Suprapubic skin (tissue), 3 donors: Measurements from ENCODE around the gene ATF7IP.

Experiments used
- CTCF ChIP-seq, 2 donors: fragments of 200-600 bp in 1 of 2; fragments of 450-650 bp in 1 of 2; sonication (generic) in 1 of 2; IDR thresholded peaks; one replicate each; pipeline ENCODE4 v1.5.1; 2016 to 2019; ENCODE audit warnings: antibody characterized with exemption in 2 of 2, mild to moderate bottlenecking in 1 of 2, moderate library complexity in 1 of 2
- POLR2A ChIP-seq, 2 donors: fragments of 450-650 bp; IDR thresholded peaks; one replicate each; pipeline ENCODE4 v1.6.1; 2017; ENCODE audit warnings: antibody characterized with exemption in 2 of 2, mild to moderate bottlenecking in 2 of 2, moderate library complexity in 2 of 2

GRCh38 chr12:14395074-14395778 lies 29.7 kb downstream of the ATF7IP start:
- TF ChIP-seq POLR2A (IDR thresholded peaks at IDR 0.05) (no peak), CTCF (IDR thresholded peaks at IDR 0.05) (no peak)
